Glutamatergic neuron (in vitro differentiated cells): ENCODE results near the gene APH1B. TPM values are rescaled to one million over a fixed set of nuclear protein-coding genes. Genes with fewer than 3 reads are reported as not detected.

Experiments
- DNase-seq: peaks from one replicate; pipeline ENCODE4 v3.0.0; 2022
- H3K27ac Mint-ChIP-seq: one replicate; pipeline ENCODE4 v1.8.0; 2020; ENCODE audit warnings: mild to moderate bottlenecking, mixed read lengths, inconsistent platforms; ENCODE audit not compliant: unreplicated experiment
- H3K27me3 Mint-ChIP-seq: one replicate; pipeline ENCODE4 v1.8.0; 2020; ENCODE audit warnings: mild to moderate bottlenecking, moderate library complexity, mixed read lengths, inconsistent platforms; ENCODE audit not compliant: unreplicated experiment
- H3K36me3 Mint-ChIP-seq: one replicate; pipeline ENCODE4 v1.8.0; 2020; ENCODE audit warnings: mild to moderate bottlenecking, mixed read lengths, inconsistent platforms; ENCODE audit not compliant: unreplicated experiment
- H3K4me1 Mint-ChIP-seq: one replicate; pipeline ENCODE4 v1.8.0; 2020; ENCODE audit warnings: mild to moderate bottlenecking, low read depth, mixed read lengths, inconsistent platforms; ENCODE audit not compliant: unreplicated experiment
- H3K4me3 Mint-ChIP-seq: one replicate; pipeline ENCODE4 v1.8.0; 2020; ENCODE audit warnings: mild to moderate bottlenecking, mixed read lengths, inconsistent platforms; ENCODE audit not compliant: unreplicated experiment
- H3K9me3 Mint-ChIP-seq: one replicate; pipeline ENCODE4 v1.8.0; 2020; ENCODE audit warnings: mild to moderate bottlenecking, moderate library complexity, mixed read lengths, inconsistent platforms; ENCODE audit not compliant: unreplicated experiment
- total RNA-seq: library from RNA; stranded (reverse); fragmentation: NEBNext Ultra II Directional; extraction: Animal tissue kit (Norgen Biotek cat#: 25700); gene quantifications from one replicate; pipeline ENCODE4 v1.2.1, GENCODE V29; 2021; ENCODE audit not compliant: unreplicated experiment
- TF ChIP-seq, protein P1 (sequence below): fragments of 200-600 bp; sonication (generic); IDR thresholded peaks from one replicate; pipeline ENCODE4 v1.5.0; 2021; ENCODE audit not compliant: partially characterized antibody, unreplicated experiment

Gene APH1B
- total RNA-seq, 1 donor from 2014 or later: 27.8 TPM

DNA sequence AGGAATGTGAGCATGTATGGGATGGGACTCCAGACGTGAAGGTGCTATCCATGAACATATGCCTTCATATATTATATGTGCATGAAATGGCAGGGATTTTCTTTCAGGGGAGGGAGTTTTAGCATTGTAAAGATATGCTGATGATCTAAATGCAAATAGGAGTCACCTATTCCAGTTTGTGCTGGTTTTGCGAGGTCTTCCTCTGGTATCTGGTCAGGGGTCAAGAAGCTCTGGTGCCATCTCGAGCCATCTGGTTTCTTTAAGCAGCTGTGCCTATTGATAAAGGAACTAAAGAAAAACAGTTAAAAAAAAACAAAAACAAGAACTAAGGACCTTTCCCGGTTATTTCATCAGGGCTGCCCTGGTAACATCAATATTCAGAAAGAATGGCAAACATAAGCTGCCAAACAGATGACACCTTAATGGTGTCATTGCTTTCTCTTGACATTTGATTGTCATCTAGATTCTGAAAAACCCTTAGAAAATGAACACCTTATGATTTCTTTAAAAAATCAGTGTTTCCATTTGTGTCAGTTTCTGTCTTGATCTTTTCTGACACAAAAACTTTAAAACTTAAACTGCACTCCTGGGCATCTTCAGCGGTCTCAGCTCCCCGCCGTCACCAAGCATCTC, 22.7 kb downstream of the APH1B start:
- TF ChIP-seq, protein P1, sequence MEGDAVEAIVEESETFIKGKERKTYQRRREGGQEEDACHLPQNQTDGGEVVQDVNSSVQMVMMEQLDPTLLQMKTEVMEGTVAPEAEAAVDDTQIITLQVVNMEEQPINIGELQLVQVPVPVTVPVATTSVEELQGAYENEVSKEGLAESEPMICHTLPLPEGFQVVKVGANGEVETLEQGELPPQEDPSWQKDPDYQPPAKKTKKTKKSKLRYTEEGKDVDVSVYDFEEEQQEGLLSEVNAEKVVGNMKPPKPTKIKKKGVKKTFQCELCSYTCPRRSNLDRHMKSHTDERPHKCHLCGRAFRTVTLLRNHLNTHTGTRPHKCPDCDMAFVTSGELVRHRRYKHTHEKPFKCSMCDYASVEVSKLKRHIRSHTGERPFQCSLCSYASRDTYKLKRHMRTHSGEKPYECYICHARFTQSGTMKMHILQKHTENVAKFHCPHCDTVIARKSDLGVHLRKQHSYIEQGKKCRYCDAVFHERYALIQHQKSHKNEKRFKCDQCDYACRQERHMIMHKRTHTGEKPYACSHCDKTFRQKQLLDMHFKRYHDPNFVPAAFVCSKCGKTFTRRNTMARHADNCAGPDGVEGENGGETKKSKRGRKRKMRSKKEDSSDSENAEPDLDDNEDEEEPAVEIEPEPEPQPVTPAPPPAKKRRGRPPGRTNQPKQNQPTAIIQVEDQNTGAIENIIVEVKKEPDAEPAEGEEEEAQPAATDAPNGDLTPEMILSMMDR: no peak
- Mint-ChIP-seq H3K4me1 (peaks cover 14% of the 10 kb centered on the region), H3K27me3 (peaks cover 4% of the 10 kb centered on the region), H3K36me3 (no peaks in the 10 kb centered on the region), H3K27ac (peak overlapping the region; percentile 5), H3K4me3 (no peak overlapping the region), H3K9me3 (peaks cover 1% of the 10 kb centered on the region)
- no peak for DNase-seq

- peaks cover 1% of the 10 kb centered on the region for H3K9me3 Mint-ChIP-seq
- H3K4me1 Mint-ChIP-seq: peaks cover 14% of the 10 kb centered on the region
- no peaks in the 10 kb centered on the region for H3K36me3 Mint-ChIP-seq
- no peak overlapping the region for H3K27ac Mint-ChIP-seq
- H3K4me3 Mint-ChIP-seq: no peak overlapping the region
- H3K27me3 Mint-ChIP-seq: peaks cover 4% of the 10 kb centered on the region
- DNase-seq: no peak
- TF ChIP-seq, protein P1: no peak
Measured at GRCh38 chr15:63301088-63301487, 23.7 kb downstream of the APH1B start.

DNA sequence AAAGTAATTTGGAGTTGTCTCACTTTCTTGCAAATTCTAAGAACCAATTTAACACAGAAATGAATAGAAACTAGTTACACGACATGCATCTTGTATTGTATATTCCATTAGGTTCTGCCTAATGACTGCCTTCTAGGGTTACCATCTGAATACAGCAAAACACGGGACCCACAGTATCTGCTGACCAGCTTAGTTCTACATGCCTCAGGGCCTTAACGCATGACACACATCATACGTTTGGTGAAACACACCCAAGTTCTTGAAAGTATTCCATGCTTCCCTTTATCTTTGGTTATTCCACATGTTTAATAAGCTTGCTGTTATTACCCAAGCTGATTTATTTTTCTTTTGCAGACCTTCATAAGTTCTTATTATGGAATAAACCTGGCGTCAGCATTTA, 27.9 kb downstream of the APH1B start:
- TF ChIP-seq, protein P1: no peak
- no peak for DNase-seq
- peaks cover 7% of the 10 kb centered on the region for H3K4me1 Mint-ChIP-seq
- no peak overlapping the region for H3K27ac Mint-ChIP-seq
- H3K27me3 Mint-ChIP-seq: no peaks in the 10 kb centered on the region
- no peaks in the 10 kb centered on the region for H3K36me3 Mint-ChIP-seq
- no peak overlapping the region for H3K4me3 Mint-ChIP-seq
- H3K9me3 Mint-ChIP-seq: no peaks in the 10 kb centered on the region

- no peaks in the 10 kb centered on the region for H3K27me3 Mint-ChIP-seq
- no peak for DNase-seq
Measured at GRCh38 chr15:63306492-63307073, 29.2 kb downstream of the APH1B start.

GRCh38 chr15:63308491-63308890, 31.1 kb downstream of the APH1B start:
- no peak overlapping the region for H3K27ac Mint-ChIP-seq
- no peaks in the 10 kb centered on the region for H3K36me3 Mint-ChIP-seq
- no peaks in the 10 kb centered on the region for H3K9me3 Mint-ChIP-seq
- no peak for DNase-seq
- H3K4me3 Mint-ChIP-seq: no peak overlapping the region
- no peaks in the 10 kb centered on the region for H3K27me3 Mint-ChIP-seq
- no peaks in the 10 kb centered on the region for H3K4me1 Mint-ChIP-seq
- TF ChIP-seq, protein P1: no peak

More at GRCh38 chr15:63306492-63307073, 29.2 kb downstream of the APH1B start:
- TF ChIP-seq, protein P1: no peak
- Mint-ChIP-seq H3K4me1 (peaks cover 2% of the 10 kb centered on the region), H3K27ac (no peak overlapping the region), H3K9me3 (no peaks in the 10 kb centered on the region), H3K36me3 (no peaks in the 10 kb centered on the region), H3K4me3 (no peak overlapping the region)
